HepG2 (cell line): Measurements from ENCODE around the gene PDE4D. TPM values are rescaled to one million over a fixed set of nuclear protein-coding genes. Genes with fewer than 3 reads are reported as not detected.
A peak's percentile ranks its signal among the peaks of the same experiment; 100 is the strongest.

Experiments
- ATAC-seq: fragments of 200-7000 bp; cut with Tn5 transposase; 3 replicates; pipeline ENCODE4 v1.9.1; 2020; ENCODE audit warnings: mild to moderate bottlenecking, moderate library complexity
- BruUV-seq: library from RNA; stranded (reverse); fragments of 400-500 nt; replicated peaks from 2 replicates; lab custom pipeline; 2021; lab: Mats Ljungman, UMichigan
- CTCF ChIA-PET: fragments of 300-600 bp; formaldehyde crosslinking; extraction: SDS; loops from one replicate; lab custom pipeline; 2021; ENCODE audit warnings: low total read pairs, inconsistent platforms, low intra/inter-chr PET ratio; lab: Yijun Ruan, JAX
- POLR2A ChIA-PET: fragments of 350-600 bp; sonication (Branson Sonifier 250); formaldehyde crosslinking; loops from one replicate; lab custom pipeline; 2020; ENCODE audit warnings: antibody characterized with exemption, inconsistent platforms; lab: Yijun Ruan, JAX
- DNase-seq: peaks from one replicate; pipeline ENCODE4 v3.0.0-alpha.2; 2015; ENCODE audit warnings: low spot score
- FAIRE-seq: peaks from 3 replicates; lab custom pipeline; 2011; peaks lifted over from hg19 to GRCh38; lab: Jason Lieb, UNC
- H2AFZ ChIP-seq: one replicate; pipeline ENCODE4 v1.6.1; 2011; ENCODE audit warnings: low read length, inconsistent platforms
- H3K27ac ChIP-seq: fragments of 300-600 bp; 3 replicates; pipeline ENCODE4 v1.8.0; 2011; ENCODE audit warnings: mixed run types, mild to moderate bottlenecking, mixed read lengths, low read length, inconsistent platforms; ENCODE audit not compliant: insufficient read depth; ENCODE audit errors: extremely low read length
- H3K27me3 ChIP-seq, 2 experiments: fragments of 200-600 bp in 1 of 2; 2 replicates in 1 of 2; 3 replicates in 1 of 2; pipeline versions ENCODE4 v1.6.0 to v1.8.0; 2011; ENCODE audit warnings: low read length in 2 of 2, mild to moderate bottlenecking in 2 of 2, moderate library complexity in 2 of 2, inconsistent platforms in 1 of 2; ENCODE audit not compliant: insufficient read depth in 2 of 2, control insufficient read depth in 1 of 2
- H3K36me3 ChIP-seq, 2 experiments: fragments of 200-600 bp in 1 of 2; replicated peaks in 1 of 2; 2 replicates in 1 of 2; 3 replicates in 1 of 2; pipeline versions ENCODE4 v1.5.1 to v1.8.0; 2011; ENCODE audit warnings: low read length in 2 of 2, inconsistent platforms in 1 of 2; ENCODE audit not compliant: insufficient read depth in 2 of 2, control insufficient read depth in 1 of 2
- H3K4me1 ChIP-seq: 2 replicates; pipeline ENCODE4 v1.5.1; 2012; ENCODE audit warnings: low read length, inconsistent platforms; ENCODE audit not compliant: insufficient read depth
- H3K4me2 ChIP-seq: 2 replicates; pipeline ENCODE4 v1.6.0; 2011; ENCODE audit warnings: low read depth, low read length, inconsistent platforms
- H3K4me3 ChIP-seq, 3 experiments: fragments of 200-600 bp in 1 of 3; sonication (generic), shearing (Covaris generic) in 1 of 3; replicated peaks in 1 of 3; 2 replicates each; pipeline ENCODE4 v1.5.1; 2011 to 2016; ENCODE audit warnings: low read length in 3 of 3, inconsistent platforms in 2 of 3, low read depth in 2 of 3, mild to moderate bottlenecking in 2 of 3, control low read depth in 1 of 3, mixed read lengths in 1 of 3; ENCODE audit not compliant: insufficient read depth in 1 of 3
- H3K79me2 ChIP-seq: one replicate; pipeline ENCODE4 v1.6.1; 2011; ENCODE audit warnings: low read length, inconsistent platforms; ENCODE audit not compliant: insufficient read depth
- H3K9ac ChIP-seq: 2 replicates; pipeline ENCODE4 v1.6.0; 2011; ENCODE audit warnings: mild to moderate bottlenecking, low read depth, low read length, inconsistent platforms; ENCODE audit not compliant: insufficient read depth
- H3K9me3 ChIP-seq: 2 replicates; pipeline ENCODE4 v1.5.1; 2012; ENCODE audit warnings: mild to moderate bottlenecking, low read length
- H4K20me1 ChIP-seq: 2 replicates; pipeline ENCODE4 v1.6.0; 2011; ENCODE audit warnings: inconsistent platforms, mild to moderate bottlenecking, low read length, moderate library complexity; ENCODE audit not compliant: insufficient read depth
- BRD4 ChIP-seq: sonication (generic); formaldehyde crosslinking; IDR thresholded peaks from 2 replicates; pipeline ENCODE4 v1.4.0; 2020; ENCODE audit warnings: missing genetic modification reagents
- FOXA1 ChIP-seq, 2 experiments: fragments of 450-650 bp in 1 of 2; sonication (generic) in 1 of 2; formaldehyde crosslinking in 1 of 2; IDR thresholded peaks; 2 replicates each; pipeline versions ENCODE4 v1.4.0 to v1.6.1; 2016 to 2020; ENCODE audit warnings: missing genetic modification reagents in 1 of 2
- HOMEZ ChIP-seq: IDR thresholded peaks from 2 replicates; pipeline ENCODE4 v1.6.1; 2016; ENCODE audit warnings: low read depth
- LRRFIP1 ChIP-seq: sonication (generic); formaldehyde crosslinking; conservative IDR thresholded peaks from 2 replicates; pipeline ENCODE4 v1.4.0; 2020; ENCODE audit warnings: missing genetic modification reagents
- RARA ChIP-seq: IDR thresholded peaks from 2 replicates; pipeline ENCODE4 v1.6.1; 2016; ENCODE audit warnings: missing genetic modification reagents, missing compliant biosample characterization
- REXO4 ChIP-seq: sonication (generic); formaldehyde crosslinking; IDR thresholded peaks from 2 replicates; pipeline ENCODE4 v1.8.0; 2022; ENCODE audit warnings: missing genetic modification reagents, mild to moderate bottlenecking, borderline replicate concordance
- SKIL ChIP-seq: sonication (generic); formaldehyde crosslinking; IDR thresholded peaks from 2 replicates; pipeline ENCODE4 v1.8.0; 2022; ENCODE audit warnings: missing genetic modification reagents, mild to moderate bottlenecking, moderate library complexity, borderline replicate concordance
- ZNF230 ChIP-seq: sonication (generic); formaldehyde crosslinking; IDR thresholded peaks from 2 replicates; pipeline ENCODE4 v1.4.0; 2020; ENCODE audit warnings: mild to moderate bottlenecking, missing genetic modification reagents
- ZNF414 ChIP-seq: sonication (generic); formaldehyde crosslinking; IDR thresholded peaks from 2 replicates; pipeline ENCODE4 v1.5.0; 2020; ENCODE audit warnings: missing genetic modification reagents
- WGBS: methylation state at CpG from one replicate; pipeline ENCODE4 v1.1.6; 2017; ENCODE audit warnings: low lambda C conversion rate; 5-methylcytosine and 5-hydroxymethylcytosine counted together
- in situ Hi-C: cut with HindIII; loops from 2 replicates; pipeline ENCODE4 v1.10.0; 2017; ENCODE audit warnings: low pct_unique_long_range_greater_than_20kb; ENCODE audit not compliant: extremely low pct_ligation_motif_present
- intact Hi-C: fragments of 100-400 bp; cut with micrococcal nuclease; formaldehyde crosslinking; loops from one replicate; pipeline ENCODE4 v1.10.0; 2022; ENCODE audit not compliant: unreplicated experiment
- polyA plus RNA-seq, 8 experiments: library from polyadenylated mRNA; depleted of rRNA in 3 of 8; stranded (reverse) in 7 of 8; unstranded in 1 of 8; fragments of >200 nt; fragmentation: Illumina TruSeq in 4 of 8; extraction: Trizol in 4 of 8; gene quantifications; 2 replicates each; pipeline versions ENCODE4 v1.2.1 to v1.2.3, GENCODE V29; 2011 to 2016; ENCODE audit warnings: low read depth in 4 of 8, missing spikeins in 1 of 8, mixed read lengths in 1 of 8; ENCODE audit not compliant: insufficient read depth in 1 of 8
- total RNA-seq, 5 experiments: library from RNA; depleted of rRNA; stranded (reverse); fragments of >200 nt; fragmentation: Illumina TruSeq; extraction: Trizol; gene quantifications; 2 replicates each; pipeline ENCODE4 v1.2.3, GENCODE V29; 2016; ENCODE audit warnings: low read depth in 1 of 5

The PDE4D gene
- total and polyA plus RNA-seq, 2 of the 13 experiments (the other 11 are each of a cell fraction or from before 2014, with no cell fraction given), result 7.0 to 12.2 TPM

GRCh38 chr5:59351076-59351794 is 542.3 kb downstream of the PDE4D start:
- Histone ChIP-seq H4K20me1 (no peaks in the 10 kb centered on the region), H3K4me2 (no peak overlapping the region), H2AFZ (no peak overlapping the region), H3K79me2 (no peaks in the 10 kb centered on the region), H3K4me1 (no peaks in the 10 kb centered on the region), H3K27me3 (no peaks in the 10 kb centered on the region), H3K36me3 (no peaks in the 10 kb centered on the region), H3K4me3 (no peak overlapping the region), H3K9me3 (no peaks in the 10 kb centered on the region), H3K27ac (no peak overlapping the region), H3K9ac (no peak overlapping the region)
- ChIA-PET POLR2A (no interaction called here), CTCF (no interaction called here)
- FAIRE-seq, result no peak
- in situ Hi-C loops (loop anchor here (25.0 kb wide), 1 partner anchor 464 kb away; no protein-coding TSS in a partner anchor), intact Hi-C loops (no loop called here)
- no peak for ATAC-seq
- TF ChIP-seq RARA (CRISPR knock-in tag) (no peak), ZNF414 (CRISPR knock-in tag) (no peak), REXO4 (CRISPR knock-in tag) (no peak)
- no peak for DNase-seq
- BruUV-seq, result no TSS peak
- 34% methylated on average over 4 of the region's 4 CpGs for WGBS

- no TSS peak for BruUV-seq
- FAIRE-seq (no peak), ATAC-seq (peak; percentile 60; the same call in 2 of the 3 replicates), DNase-seq (peak; percentile 36)
- intact Hi-C loops (loop anchor here (1.0 kb wide), 1 partner anchor 160 kb away; no protein-coding TSS in a partner anchor), in situ Hi-C loops (loop anchor here (10.0 kb wide), 1 partner anchor 133 kb away; no protein-coding TSS in a partner anchor)
- H3K4me3 ChIP-seq, result no peak overlapping the region
- POLR2A ChIA-PET, result no interaction called here
- no peak overlapping the region for H3K27ac ChIP-seq
- no peaks in the 10 kb centered on the region for H3K4me1 ChIP-seq
- no peaks in the 10 kb centered on the region for H4K20me1 ChIP-seq
- no peaks in the 10 kb centered on the region for H3K27me3 ChIP-seq
- no peaks in the 10 kb centered on the region for H3K9me3 ChIP-seq
- H3K79me2 ChIP-seq, result no peaks in the 10 kb centered on the region
- no peak overlapping the region for H2AFZ ChIP-seq
- no peak overlapping the region for H3K4me2 ChIP-seq
- H3K36me3 ChIP-seq, result no peaks in the 10 kb centered on the region
- CTCF ChIA-PET, result interaction anchor here (1.7 kb wide), 1 partner anchor 159 kb away, joined by 4 read pairs; no protein-coding TSS in a partner anchor
- no peak overlapping the region for H3K9ac ChIP-seq
- TF ChIP-seq SKIL, result no peak
- TF ChIP-seq BRD4 (CRISPR knock-in tag), result no peak
- no peak for TF ChIP-seq HOMEZ (CRISPR knock-in tag)
- no peak for TF ChIP-seq FOXA1 (IDR thresholded peaks at IDR 0.05)
- no peak for TF ChIP-seq FOXA1 (CRISPR knock-in tag; IDR thresholded peaks at IDR 0.05)
- no peak for TF ChIP-seq ZNF230 (CRISPR knock-in tag)
- TF ChIP-seq LRRFIP1 (CRISPR knock-in tag), result no peak
Measured at GRCh38 chr5:59348189-59348588, 545.3 kb downstream of the PDE4D start.
